Stimulated activated effector memory CD8-positive, alpha-beta T cell treated with anti-CD3 and anti-CD28 coated beads, Interleukin-12 subunit alpha, Interleukin-12 subunit beta, amount 100 ng/mL, for 72 hours (primary cell): ENCODE results near the gene SDR39U1.

Source experiments
- ATAC-seq: fragments of 150-1000 bp; cut with Tn5 transposase; 2 replicates; pipeline ENCODE4 v1.10.0; 2021
- DNase-seq, 2 donors: peaks; one replicate each; pipeline ENCODE4 v3.0.0; 2021 to 2022; ENCODE audit warnings: low spot score in 2 of 2
- H3K27ac Mint-ChIP-seq: one replicate; pipeline ENCODE4 v1.8.0; 2022; ENCODE audit warnings: mild to moderate bottlenecking, mixed read lengths
- H3K36me3 Mint-ChIP-seq: one replicate; pipeline ENCODE4 v1.8.0; 2022; ENCODE audit warnings: mild to moderate bottlenecking, mixed read lengths
- H3K4me1 Mint-ChIP-seq: one replicate; pipeline ENCODE4 v1.8.0; 2022; ENCODE audit warnings: mixed read lengths
- H3K4me3 Mint-ChIP-seq: one replicate; pipeline ENCODE4 v1.8.0; 2022; ENCODE audit warnings: mild to moderate bottlenecking, mixed read lengths
- H3K9me3 Mint-ChIP-seq: one replicate; pipeline ENCODE4 v1.8.0; 2022; ENCODE audit warnings: mixed read lengths

The SDR39U1 gene

GRCh38 chr14:24398293-24398652 lies 44.3 kb downstream of the SDR39U1 start:
- H3K27ac Mint-ChIP-seq, result no peak overlapping the region
- peaks cover 11% of the 10 kb centered on the region for H3K4me1 Mint-ChIP-seq
- no peaks in the 10 kb centered on the region for H3K9me3 Mint-ChIP-seq
- H3K36me3 Mint-ChIP-seq, result no peaks in the 10 kb centered on the region
- no peak overlapping the region for H3K4me3 Mint-ChIP-seq
- DNase-seq, result no peak
- no peak for ATAC-seq

- ATAC-seq, result no peak
- H3K9me3 Mint-ChIP-seq, result no peaks in the 10 kb centered on the region
- H3K4me1 Mint-ChIP-seq, result peaks cover 11% of the 10 kb centered on the region
- DNase-seq, result no peak
- H3K27ac Mint-ChIP-seq, result no peak overlapping the region
- no peaks in the 10 kb centered on the region for H3K36me3 Mint-ChIP-seq
- no peak overlapping the region for H3K4me3 Mint-ChIP-seq
Measured at GRCh38 chr14:24397639-24398292, 44.8 kb downstream of the SDR39U1 start.

- DNase-seq (no peak), ATAC-seq (no peak)
- no peaks in the 10 kb centered on the region for H3K36me3 Mint-ChIP-seq
- H3K4me1 Mint-ChIP-seq, result peaks cover 11% of the 10 kb centered on the region
- H3K27ac Mint-ChIP-seq, result no peak overlapping the region
- H3K4me3 Mint-ChIP-seq, result no peak overlapping the region
- H3K9me3 Mint-ChIP-seq, result no peaks in the 10 kb centered on the region
Measured at GRCh38 chr14:24395609-24396582, 46.7 kb downstream of the SDR39U1 start.

- Mint-ChIP-seq H3K4me1 (peaks cover under 1% of the 10 kb centered on the region), H3K27ac (no peak overlapping the region)
- ATAC-seq, result no peak
Measured at GRCh38 chr14:24394275-24394674, 48.3 kb downstream of the SDR39U1 start.

DNA sequence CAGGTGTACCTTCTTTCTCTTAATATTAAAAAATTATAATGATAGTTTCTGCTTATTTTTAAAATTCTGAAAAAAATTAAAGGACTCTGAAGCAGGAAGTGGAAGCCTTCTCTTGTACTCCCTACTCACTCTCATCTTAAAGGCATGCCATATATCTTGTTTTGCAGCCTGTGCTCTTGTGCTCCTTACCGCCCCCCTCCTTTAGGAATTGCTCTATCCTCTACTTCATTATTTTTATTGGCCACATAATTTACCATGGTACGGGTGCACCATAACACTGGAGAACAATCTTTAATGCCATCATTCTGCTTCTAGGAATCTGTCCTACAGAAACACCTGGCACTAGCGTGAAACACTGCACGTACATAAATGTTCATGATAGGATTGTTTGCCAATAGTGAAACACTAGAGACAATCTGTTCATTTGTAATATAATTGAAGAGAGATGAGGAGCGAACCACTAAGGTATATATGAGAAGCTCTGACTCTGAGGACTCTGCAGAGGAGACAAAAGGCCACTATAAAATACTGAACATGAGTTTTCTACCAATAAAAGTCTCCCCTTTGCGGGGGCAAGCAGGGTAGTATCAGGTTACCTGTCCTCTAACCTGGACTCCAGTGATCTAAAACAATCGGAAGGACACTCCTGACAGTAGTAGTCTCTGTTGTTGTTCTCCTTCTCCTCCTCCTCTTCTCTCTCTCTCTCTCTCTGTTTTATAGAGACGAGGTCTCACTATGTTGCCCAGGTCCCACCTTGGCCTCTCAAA lies 50.1 kb downstream of the SDR39U1 start:
- ATAC-seq (no peak), DNase-seq (no peak)
- Mint-ChIP-seq H3K9me3 (no peaks in the 10 kb centered on the region), H3K4me1 (no peaks in the 10 kb centered on the region), H3K4me3 (no peak overlapping the region), H3K27ac (no peak overlapping the region), H3K36me3 (no peaks in the 10 kb centered on the region)

More at GRCh38 chr14:24394275-24394674, 48.3 kb downstream of the SDR39U1 start:
- no peak for DNase-seq
- no peaks in the 10 kb centered on the region for H3K36me3 Mint-ChIP-seq
- H3K4me3 Mint-ChIP-seq, result no peak overlapping the region
- no peaks in the 10 kb centered on the region for H3K9me3 Mint-ChIP-seq

GRCh38 chr14:24390701-24391468 lies 51.7 kb downstream of the SDR39U1 start:
- no peak overlapping the region for H3K27ac Mint-ChIP-seq
- no peaks in the 10 kb centered on the region for H3K4me1 Mint-ChIP-seq
- no peak overlapping the region for H3K4me3 Mint-ChIP-seq
- no peaks in the 10 kb centered on the region for H3K36me3 Mint-ChIP-seq
- no peaks in the 10 kb centered on the region for H3K9me3 Mint-ChIP-seq
- ATAC-seq, result no peak
- DNase-seq, result no peak
